Activated T-helper 1 cell treated with Interleukin-2 at 50 U/mL for 16 hours (primary cell): ENCODE results near the gene SLC38A10.

ENCODE experiments used
- DNase-seq: peaks from one replicate; pipeline ENCODE4 v3.0.0-alpha.2; 2020; ENCODE audit warnings: low read depth

SLC38A10 gene

DNA sequence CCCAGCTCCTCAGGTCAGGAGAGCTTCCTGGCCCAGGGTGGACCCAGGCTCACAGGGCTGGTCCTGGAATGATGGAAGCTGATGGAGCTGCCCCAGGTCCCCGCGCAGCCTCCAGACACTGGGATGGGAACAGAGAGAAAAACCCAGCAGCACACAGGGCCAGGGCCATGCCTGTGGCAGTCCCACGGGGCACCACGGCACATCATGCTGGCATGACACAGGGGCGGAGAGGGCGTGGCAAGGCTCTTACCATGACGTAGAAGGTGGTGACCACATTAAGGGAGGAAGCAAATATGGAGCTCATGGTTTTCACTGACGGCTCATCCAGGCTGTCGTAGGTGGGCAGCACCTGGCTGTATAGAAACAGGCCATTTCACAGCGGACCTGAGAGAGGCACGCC is 18.3 kb downstream of the SLC38A10 start:
- no peak for DNase-seq

DNA sequence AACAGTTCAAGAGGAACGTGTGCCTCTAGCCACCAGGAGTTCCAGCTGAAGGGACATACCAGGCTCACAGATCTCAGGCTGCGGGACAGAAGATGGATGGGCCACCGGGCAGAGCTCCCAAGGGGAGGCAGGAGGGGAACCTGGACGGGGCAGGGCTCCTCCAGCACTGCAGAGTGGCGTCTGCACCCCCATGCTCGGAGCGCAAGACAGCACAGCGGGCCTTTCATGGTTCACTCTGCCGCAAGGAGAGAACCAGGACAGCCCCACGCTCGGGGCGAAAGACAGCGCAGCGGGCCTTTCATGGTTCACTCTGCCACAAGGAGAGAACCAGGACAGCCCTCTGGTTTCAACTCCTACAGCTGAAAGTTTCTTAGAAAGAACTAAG is 20.6 kb downstream of the SLC38A10 start:
- DNase-seq, result no peak

DNA sequence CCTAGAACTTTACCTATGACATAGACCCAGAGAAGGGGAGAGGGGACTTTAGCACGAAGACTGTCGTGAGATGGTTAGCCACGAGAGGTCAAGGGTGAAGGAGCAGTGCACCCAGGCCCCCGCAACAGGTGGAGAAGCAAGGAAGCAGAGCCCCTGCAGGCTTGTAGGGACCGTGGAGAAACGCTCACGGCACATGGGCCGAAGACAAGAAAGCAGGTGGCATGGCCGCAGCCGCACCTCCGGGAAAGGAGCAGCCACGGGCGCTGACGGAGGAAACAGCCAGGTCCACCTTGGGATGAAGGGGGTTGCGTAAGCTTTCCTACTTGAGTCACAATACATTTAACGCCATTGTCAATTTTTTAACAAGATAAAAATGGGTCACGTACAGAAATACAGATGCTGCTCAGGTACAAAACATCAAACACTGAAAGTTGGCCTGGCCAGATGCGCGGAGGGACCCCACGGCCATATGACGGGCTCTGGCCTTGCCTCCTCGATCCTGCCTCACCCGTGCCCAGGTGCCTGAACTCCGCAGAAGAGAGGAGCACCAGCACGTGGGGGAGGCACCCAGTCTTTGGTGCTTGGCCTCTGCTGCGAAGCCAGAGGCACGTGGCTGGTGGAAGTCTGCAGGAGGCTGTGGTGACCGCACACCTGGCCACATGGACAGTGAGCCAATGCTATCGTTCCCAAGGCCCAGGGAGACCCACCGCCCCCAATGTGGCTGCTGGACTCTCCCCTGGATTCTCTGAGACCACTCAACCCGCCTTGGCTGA is 21.2 kb downstream of the SLC38A10 start:
- DNase-seq, result no peak

DNA sequence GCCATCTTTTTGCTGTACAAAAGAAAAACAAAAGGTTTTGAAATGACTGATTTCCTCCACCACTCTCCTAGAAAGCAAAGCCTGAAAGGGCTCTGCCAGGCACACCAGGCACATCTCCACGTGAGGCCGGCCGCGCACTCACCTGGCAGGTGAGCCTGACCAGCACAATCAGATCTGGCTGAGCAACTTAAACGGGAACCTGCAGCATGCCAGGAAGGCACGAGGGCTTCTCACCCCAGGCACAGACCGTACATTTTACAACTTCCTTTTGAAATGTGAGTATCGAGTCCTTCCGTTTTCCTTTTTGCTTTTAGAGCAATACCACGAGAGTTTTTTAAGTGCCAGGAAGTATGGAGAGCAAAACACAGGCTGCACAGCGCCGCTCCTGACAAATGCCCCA is 22.5 kb downstream of the SLC38A10 start:
- no peak for DNase-seq

DNA sequence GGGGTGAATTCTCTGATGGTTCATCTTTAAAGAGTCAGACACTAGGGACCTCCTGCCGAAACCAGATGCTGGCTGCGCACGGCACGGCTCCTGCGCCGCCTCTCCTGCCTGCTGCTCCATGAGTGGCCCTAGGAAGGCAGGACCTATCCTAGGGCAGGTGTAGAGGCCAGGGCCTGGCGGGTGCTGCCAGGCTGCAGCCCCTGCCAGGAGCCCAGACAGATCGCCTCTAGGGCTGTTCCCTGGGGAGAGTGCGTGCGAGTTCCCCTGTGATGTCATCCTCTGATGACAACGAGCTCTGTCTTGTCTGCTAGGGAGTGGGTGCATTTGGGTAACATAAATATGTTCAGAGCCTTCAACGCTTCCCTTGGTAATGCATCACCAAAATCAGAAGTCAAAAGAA is 23.9 kb downstream of the SLC38A10 start:
- DNase-seq, result no peak

DNA sequence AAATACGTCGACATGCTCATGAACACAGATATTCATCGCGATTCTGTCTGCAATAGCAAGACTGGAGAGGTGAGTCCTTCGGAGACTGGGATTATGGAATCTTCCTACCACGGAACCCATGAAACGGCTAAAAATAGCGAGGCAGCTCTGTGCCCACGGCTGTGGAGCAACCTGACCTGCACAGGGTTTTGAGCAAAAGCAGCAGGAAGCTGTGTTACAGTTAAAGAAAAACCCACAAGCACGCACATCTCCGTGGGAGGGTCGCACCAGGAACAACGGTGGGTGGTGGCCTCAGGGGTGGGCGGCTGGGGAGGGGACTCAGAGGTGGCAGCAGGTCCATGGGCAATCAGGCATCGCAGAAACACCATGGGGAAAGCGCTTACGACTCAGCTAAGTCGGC is 24.8 kb downstream of the SLC38A10 start:
- no peak for DNase-seq

DNA sequence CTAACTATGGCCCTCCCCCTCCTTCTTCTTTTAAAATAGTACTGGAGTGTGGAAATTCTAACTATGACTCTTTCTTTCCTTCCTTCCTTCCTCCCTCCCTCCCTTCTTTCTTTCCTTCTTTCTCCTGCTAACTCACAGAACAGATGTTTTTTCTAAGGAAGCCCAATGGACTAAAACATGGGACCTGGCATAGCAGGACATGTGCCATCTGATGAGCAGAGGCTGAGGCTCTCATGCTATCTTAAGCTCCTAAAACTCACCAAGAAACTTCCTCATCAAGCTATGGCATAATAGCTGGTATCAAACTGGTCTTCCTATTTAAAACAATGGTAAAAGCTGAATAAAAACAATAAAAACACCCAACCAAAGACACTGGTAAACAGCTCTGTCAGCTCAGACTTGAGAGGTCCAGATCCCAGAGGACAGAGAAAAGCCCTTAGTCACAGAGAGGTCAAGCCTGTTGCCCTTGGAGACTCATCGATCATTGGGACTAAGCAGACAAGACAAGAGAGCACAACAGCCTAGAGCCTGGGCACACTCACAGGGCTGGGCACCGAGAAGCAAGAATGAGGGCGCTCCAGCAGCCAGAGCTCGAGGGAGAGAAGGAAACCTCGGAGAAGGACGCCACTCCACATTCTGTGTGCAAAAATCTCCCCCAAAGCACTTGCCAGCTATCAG is 27.6 kb downstream of the SLC38A10 start:
- DNase-seq, result no peak

DNA sequence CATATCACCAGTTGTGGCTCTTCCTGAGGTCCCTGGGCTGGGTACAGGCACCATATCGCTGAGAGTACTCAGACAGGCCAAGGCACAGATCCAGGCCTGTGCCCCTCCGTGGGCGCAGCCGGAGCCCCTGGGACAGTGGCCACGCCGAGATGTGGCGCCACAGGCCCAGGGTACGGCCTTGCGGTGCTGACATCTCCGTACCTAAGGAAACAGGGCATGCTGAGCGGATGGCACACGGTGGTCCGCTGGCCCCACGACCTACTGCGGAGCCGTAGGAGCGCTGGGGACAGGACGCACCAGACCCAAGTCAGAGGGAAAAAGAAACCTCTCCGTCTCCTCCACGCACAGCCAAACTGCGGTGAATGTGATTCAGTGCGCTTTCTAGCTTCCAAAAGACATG is 29.5 kb downstream of the SLC38A10 start:
- no peak for DNase-seq

DNA sequence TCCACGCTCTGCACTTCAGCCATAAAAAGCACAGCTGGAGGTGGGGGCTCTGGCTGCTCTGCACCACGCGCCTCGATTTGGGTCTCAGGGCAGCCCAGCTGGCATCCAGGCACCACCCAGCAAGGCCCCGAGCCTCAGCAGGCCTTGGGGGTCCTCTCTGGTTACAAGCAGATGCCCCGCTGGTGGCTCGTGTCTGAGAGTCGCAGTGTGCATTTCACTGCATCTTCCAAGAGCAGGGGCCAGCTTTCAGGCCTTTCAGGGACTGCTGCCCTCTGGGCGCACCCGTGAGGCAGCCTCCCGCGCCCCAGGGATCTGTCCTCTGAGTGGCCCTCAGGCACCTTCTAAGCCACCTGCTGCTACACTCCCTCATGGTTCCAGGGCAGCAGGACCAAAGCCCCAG is 30.5 kb downstream of the SLC38A10 start:
- no peak for DNase-seq

DNA sequence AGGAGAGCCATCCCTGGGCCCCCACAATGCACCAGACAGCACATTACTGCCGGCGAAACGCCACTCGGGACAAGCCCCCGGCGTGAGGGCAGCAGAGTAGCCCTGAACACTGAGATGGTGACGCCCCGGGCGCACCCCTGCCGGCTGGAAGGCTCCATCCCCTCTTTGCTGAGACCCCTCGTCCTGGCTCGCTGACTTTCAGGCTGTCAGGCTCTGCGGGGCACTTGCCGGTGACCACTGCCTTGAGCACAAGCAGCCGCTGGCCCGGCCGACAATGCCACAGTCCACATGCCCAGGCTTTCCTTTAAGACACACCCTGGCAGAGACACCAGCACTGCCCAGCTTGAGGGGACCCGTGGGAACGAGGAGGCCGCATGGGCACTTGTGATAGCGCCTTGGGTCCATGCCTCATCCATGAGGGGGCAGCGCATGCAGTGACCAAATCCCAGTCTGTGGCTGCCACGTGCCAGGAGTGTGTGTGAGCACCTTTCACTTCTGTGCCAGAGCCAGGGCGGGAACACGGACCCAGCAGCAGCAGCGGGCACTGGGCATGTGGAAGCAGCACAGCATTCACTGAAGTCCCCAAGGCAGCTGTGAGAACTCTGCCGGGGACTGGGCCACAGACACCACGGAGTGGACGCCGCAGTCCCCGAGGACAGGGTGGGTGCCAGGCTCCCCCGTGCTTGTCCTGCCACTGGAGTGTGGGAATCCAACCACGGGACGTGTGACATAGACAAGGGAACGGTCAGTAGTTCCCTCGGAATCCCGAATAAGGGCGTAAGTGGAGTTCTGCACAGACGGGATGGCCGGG is 31.5 kb downstream of the SLC38A10 start:
- no peak for DNase-seq

DNA sequence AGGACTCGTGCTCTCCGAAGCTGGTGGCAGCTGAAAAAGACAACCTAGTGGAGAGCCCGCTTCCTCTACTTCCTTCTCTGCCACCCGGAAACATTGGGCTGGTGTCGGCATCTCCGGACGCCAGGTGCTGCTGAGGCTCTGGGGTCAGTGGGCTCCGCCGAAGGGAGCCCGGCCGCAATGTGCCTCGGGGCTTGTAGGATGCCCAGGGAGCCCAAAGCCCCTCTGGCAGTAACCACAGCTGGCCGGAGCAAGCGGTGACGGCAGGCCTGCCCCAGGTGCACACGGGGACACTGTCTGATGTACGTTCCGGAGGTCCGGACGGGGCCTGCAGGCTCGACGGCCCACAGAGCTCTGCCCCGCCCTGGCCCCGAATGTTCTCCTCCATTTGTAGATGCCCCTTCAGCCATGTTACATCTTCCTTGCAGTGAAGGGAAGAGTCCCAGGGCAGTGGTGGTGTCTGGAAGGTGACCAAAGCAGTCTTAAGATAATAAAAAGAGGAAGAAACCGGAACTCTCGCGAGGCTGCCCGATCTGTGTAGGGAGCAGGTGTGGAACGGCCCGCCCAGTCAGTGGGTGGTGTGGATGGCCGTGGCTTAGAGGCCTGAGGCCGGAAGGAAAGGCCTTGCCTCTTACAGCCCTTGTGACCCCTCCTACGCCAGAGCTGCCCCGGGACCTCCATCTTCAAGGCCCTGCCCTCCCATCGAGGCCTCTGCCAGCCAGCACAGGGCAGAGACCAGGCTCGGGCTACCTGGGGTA is 33.3 kb downstream of the SLC38A10 start:
- no peak for DNase-seq

DNA sequence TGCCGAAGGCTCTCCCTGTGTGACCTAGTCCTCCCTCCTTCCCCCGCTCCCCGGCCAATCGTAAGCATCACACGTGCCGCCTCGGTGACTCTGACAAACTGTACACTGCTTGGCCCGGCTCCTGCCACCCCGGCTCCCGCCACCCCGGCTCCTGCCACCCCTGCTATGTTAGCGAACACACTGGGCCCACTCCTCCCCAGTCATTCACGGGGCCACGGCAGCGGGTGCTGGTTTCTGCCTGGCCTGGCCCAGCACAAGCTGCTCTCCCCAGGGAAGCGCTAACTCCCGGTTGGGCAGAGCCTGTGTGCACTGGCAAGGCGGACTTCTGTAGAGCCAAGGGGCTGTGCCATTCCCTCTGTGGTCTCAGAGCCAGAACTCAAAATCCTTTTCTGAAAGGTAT is 34.0 kb downstream of the SLC38A10 start:
- no peak for DNase-seq

DNA sequence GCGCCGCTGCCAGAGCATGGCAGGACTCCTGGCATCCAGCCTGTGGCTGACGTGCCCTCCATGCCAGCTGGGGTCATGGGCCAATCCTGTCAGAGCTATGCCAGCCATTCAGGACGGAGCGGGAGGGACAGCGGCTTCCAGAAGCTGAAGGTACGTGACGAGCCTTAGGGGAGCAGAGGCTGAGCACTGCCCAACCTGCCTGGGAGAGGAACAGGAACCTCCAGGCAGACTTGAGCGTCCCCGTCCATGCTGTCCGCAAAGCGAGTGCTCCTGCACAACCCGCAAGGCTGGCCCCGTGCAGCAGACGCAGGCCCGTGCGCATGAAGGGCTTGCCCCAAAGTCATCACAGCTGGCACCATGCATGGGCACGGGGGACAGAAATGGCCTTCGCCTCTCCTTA is 34.5 kb downstream of the SLC38A10 start:
- DNase-seq, result no peak

DNA sequence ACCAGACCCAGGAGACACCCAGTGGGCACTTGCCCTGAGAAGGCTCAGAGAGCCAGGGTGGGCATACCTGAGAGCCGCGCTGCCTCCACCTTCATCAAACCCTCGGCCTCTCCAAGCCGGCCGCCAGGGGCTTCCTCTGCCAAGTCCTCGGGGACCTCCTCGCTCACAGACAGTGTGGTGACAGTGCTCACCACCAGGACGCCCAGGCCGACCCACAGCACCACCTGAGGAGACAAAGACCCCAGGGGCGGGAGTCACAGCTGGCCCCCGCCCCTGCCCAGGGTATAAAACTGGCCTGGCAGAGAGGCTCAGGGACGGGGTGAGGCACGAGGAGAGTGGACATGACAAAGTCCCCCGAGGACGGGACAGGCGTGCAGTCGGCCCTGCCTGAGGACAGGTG is 34.9 kb downstream of the SLC38A10 start:
- DNase-seq, result no peak

DNA sequence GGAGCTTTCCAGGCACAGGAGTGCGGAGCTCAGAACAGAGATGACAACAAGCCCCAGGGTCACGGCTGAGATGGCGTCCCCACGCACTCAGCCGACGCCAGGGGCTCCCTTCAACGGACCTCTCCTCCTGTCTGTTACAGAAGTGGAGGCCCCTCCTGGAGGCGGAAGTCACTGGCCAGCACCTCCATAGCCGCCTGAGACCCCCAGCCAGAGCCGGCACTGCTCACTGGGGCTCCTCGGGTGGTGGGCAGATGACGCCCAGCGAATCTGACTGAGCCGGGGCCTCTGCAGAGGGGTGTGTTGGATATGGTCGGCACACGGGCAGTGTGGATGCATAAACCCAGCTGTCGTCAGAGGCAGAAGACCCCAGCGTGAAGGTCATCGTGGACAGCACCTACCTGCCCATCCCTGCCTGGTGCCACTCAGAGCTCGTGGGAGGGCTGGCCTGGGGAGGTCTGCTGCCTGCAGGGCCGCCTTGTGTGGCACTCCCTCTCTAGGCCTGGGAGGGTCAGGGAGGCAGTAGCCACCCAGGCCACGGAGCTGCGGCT is 36.0 kb downstream of the SLC38A10 start:
- no peak for DNase-seq

DNA sequence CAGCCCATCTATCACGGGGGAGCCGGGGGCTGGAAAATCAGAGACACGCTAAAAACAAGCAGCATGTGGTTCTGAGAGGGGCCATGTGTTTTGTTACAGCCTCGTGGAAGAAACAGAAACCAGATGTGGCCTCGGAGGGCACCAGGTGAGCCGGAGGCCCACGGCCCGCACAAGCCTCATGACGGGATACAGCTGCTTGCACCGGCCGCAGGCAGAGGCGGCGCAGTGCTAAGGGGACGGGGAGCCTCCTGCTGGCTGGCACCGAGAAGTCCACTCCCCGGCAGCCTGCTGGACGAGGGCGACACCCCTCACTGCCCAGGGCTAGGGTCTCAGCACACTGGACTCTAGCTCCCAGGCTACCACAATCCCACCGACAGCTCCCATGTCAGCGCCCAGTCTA is 36.8 kb downstream of the SLC38A10 start:
- DNase-seq, result no peak

DNA sequence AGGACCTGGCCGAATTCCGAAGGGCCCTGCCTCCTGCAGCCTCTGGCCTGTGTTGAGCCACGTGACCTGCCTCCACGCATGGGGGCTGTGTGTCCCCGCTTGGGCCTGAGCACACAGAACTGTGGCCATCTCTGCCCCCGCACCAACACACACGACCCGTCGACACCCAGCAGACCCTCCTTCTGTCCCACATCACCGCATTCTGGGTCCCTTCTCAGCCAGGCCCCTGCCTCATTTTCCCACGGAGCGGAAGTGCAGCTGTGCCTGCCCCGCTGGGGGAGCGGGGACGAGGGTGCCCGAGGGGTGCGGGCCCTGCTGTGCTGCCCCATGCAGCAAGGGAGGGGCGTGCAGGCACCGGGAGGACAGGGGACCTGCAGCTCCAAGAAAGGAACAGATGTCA is 37.6 kb downstream of the SLC38A10 start:
- no peak for DNase-seq

DNA sequence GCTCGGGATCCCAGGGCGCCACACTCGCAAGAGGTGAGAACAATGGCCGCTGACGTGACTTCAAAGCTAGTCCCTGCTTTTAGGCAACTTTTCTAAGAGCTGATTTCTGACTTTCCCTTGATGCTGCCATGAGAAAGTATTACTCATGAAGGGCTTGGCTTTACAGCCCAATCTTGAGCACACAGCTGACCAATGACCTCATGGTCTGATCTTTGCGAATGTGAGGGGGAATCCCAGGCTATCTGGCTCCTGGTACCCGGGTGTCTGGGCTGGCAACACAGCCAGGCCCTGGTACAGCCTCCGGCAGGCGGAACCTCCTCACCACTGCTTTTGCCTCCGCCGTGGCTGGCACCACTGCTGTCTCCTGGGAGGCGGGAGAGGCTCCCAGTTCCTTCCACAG is 38.5 kb downstream of the SLC38A10 start:
- no peak for DNase-seq

DNA sequence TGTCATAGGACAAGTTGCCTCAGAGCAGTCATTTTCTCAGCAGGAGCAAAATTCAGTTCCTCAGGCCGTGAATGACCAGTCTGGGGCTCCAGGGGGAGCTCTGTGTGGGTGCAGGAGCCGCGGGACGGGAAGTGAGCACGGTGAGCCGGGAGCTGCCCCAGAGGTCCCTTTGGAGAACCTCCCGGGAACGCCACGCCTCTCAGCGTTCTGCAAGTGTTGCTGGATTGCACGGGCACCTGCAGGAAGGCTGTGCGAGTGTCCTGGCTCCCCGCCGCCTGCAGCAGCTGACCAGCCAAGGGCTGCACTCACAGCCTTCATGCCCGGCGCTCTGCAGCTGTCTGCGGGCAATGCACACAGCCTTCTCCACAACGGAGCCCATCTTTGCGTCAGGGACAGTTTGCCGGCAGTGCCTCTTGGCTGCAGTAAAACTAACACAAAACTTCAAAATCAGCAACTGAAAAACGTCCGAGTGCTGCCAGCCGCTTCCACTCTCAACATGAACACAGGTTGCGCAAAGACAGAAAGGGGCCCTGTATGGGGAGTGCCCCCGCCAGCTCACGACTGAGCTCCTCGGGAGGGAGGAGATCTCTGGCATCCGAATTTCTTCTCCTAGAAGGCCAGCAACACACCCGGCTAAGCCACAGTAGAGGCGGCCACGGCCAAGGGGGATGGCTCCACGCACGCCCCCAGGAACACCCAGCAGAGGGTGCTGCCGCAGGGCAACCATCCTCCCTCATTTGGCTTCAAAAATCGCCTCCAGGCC is 40.0 kb downstream of the SLC38A10 start:
- no peak for DNase-seq

DNA sequence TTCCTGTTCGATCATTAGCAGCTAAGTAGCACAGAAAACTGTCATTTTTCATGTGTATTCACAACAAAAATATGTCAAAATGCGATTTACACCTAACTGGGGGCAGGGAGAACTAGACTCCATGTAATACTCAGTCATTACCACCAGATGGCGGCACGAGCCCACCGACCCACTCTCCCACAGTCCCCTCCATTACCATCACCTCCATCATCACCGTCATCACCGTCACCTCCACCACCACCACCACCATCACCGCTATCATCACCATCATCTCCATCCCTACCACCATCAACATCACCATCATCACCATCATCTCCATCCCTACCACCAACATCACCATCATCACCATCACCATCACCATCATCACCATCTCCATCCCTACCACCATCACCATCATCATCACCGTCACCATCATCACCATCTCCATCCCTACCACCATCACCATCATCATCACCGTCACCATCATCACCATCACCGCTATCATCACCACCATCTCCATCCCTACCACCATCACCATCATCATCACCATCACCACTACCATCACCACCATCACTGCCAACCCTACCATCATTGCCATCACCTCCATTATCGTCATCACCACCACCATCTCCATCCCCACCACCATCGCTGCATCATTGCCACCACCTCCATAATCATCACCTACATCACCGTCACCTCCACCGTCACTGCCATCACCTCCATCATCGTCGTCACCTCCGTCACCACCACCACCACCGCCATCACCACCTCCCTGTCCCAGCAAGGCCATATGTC is 41.6 kb downstream of the SLC38A10 start:
- DNase-seq, result peak; percentile 38

DNA sequence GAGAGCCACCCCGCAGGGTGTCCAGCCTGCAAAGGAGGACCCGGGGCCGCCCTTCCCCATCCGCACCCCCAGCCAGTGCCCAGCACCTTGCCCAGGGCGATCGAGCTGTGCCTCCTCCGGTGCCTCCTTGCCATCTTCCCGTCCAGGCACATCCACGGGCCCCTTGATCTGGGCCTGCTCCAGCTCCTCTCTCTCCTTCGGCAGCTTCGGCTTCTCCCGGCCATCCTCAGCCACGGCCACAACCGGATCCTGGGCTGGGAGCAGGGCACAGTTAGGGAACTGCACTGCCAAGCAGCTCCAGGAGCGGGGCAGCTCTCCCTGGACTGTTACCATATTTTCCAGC is 42.1 kb downstream of the SLC38A10 start:
- no peak for DNase-seq
